GM18868 (cell line): Measurements from ENCODE around the gene BRDT.
"Not testable (repeated sequence)": the region's sequence is repeated elsewhere in the genome, so short reads cannot be mapped to it uniquely, and the experiment has no call there.

Source experiments
- ATAC-seq: cut with Tn5 transposase; IDR thresholded peaks from one replicate; pipeline ENCODE4 v1.9.1; 2021; ENCODE audit warnings: mild to moderate bottlenecking, moderate library complexity; ENCODE audit not compliant: unreplicated experiment

The BRDT gene

GRCh38 chr1:91981996-91982609, 32.9 kb downstream of the BRDT start:
- no peak for ATAC-seq

- ATAC-seq = no peak
These were observed 44.1 kb downstream of the BRDT start for GRCh38 chr1:91993256-91993655.

DNA sequence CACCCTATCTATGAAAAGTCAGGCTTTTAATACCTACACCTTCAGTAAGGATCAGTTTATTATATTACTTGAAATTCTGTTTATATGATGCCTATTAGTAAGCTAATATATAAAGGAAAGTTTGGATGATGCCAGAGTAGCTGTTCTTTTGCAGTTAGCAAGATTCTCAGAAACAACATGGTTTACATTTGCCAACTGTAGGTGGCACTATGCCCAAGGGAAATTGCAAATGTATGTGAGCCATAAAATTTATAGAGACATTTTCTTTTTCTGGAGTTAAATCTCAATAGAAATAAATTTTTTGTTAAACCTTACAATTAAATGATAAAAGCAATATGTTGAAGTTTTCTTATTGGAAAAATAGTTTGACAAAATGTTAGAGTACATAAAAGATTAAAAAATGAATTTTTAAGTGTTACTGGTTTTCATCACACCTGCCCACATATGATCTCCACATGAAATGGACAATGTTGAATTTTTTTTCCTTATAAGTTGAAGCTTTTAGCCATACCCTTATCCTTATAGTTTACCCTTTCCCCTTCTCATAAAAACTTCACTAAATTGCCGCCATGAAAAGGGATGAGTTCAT, 48.5 kb downstream of the BRDT start:
- no peak for ATAC-seq

- no peak for ATAC-seq
These were observed 54.9 kb downstream of the BRDT start for GRCh38 chr1:92004129-92004528.

DNA sequence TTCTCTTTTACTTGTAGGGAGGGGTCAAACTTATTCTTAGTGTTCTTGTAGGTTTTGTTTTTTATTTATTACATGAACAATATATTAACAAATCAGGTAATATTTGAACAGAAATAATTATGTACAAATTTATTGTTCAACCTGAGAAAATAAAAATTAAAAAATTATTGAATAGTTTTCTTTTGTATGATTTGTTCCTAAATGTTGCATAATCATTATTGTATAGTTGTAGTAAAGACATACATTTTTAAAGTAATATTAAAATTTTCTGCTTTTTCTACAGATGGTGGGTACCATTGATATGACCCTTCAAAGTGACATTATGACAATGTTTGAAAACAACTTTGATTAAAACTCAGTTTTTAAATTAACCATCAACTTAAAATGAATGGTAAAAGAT, 64.7 kb downstream of the BRDT start:
- ATAC-seq = no peak

- no peak for ATAC-seq
These were observed 67.6 kb downstream of the BRDT start for GRCh38 chr1:92016720-92017316.

DNA sequence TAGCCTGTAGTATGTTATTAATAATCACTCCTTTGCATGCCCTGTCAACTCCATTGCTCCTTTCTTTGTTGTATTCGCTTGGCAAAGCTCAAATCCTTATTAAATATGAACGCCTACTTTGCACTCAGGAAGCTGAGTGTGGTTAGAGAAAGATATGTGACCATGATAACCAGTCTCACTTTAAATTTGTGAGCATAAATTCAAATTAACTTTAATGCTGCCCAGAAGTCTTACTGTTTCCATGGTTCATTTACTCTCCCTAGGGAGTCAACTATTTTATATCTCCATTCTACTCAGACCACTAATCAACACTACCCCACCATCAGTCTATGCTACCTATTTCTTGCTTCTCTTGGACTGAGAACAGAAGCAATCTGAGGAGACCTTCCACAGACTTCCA, 68.5 kb downstream of the BRDT start:
- no peak for ATAC-seq

DNA sequence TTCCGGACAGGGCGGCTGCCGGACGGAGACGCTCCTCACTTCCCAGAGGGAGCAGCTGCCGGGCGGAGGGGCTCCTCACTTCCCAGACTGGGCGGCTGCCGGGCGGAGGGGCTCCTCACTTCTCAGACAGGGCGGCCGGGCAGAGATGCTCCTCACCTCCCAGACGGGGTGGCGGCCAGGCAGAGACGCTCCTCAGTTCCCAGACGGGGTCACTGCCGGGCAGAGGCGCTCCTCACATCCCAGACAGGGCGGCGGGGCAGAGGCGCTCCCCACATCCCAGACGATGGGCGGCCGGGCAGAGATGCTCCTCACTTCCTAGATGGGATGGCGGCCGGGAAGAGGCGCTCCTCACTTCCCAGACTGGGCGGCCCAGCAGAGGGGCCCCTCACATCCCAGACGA, 76.8 kb downstream of the BRDT start:
- not testable (repeated sequence) for ATAC-seq

- ATAC-seq = no peak
These were observed 77.6 kb downstream of the BRDT start for GRCh38 chr1:92026806-92027205.

DNA sequence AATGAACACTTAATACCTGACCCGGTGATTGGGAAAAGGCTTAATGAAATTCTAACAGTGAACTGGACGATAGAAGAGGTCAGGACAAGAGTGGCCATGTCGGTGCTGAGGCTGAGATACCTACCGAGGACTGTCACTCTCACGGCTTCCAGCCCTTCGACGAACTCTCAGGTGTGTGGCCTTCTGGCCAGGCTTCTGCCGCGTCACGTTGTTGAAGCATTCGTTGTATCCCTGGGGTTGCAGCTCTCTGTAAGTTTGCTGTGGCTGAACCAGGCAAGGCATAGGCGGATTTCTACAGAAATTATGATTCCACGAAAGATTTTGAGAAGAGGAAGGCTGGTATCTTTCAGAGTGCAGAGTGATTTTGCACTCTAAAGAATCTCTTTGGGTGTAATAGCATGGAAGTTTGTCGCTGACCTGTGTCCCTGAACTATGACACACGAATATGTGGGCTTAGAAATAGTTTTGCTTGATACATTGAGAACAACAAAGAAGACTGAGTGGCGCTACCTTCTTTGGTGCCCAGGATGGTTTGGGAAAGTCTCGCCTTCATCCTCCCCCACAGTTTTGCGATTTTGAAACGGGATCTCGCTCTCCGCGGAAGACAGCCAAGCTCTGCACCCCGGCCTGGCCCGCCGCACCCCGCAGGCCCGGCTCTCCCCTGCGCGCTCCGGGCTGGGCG, 80.2 kb downstream of the BRDT start:
- ATAC-seq = no peak

GRCh38 chr1:92030656-92031107, 81.5 kb downstream of the BRDT start:
- no peak for ATAC-seq

DNA sequence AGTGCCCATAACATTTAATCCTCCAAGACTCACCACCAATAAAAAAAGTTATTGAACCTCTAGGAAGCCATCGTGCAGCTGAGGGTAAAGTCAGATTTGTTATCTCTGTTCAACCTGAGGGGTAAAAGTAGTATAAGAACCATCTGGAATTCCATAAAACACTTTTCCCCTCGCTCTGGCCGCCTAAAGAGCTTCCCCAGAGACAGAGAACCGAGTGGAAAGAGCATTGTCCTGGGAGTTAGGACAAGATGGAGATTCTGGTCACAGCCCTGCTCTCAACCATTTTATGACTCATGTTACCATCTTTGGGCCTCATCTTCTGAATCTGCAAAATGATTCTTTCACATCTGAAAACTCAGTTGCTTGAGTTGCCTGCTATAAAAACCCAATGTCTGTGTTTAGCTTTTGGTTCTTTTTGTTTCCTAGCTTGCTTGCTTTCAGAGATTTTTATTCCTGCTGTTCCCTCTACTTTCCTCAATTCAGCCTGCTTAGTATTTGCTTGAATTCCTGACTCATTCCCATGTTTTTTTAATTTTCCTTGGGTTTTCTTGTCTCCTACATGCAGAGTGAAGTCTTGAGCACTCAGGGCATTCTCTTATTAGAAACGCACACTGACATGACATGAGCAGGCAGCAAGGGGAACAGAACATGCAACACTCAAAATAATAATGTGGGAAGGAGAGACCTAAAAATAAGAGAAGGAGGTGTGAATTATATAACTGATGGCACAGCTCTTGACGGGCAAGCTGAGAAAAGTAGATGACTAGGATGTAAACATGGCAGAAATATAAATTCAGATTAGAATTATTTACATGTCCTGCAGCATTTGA, 82.3 kb downstream of the BRDT start:
- no peak for ATAC-seq

- no peak for ATAC-seq
These were observed 88.2 kb downstream of the BRDT start for GRCh38 chr1:92037400-92037799.

GRCh38 chr1:92038695-92039346, 89.6 kb downstream of the BRDT start:
- no peak for ATAC-seq

GRCh38 chr1:92040971-92041370, 91.8 kb downstream of the BRDT start:
- ATAC-seq = no peak

- no peak for ATAC-seq
These were observed 94.4 kb downstream of the BRDT start for GRCh38 chr1:92043621-92044020.

- no peak for ATAC-seq
These were observed 96.7 kb downstream of the BRDT start for GRCh38 chr1:92045766-92046495.

DNA sequence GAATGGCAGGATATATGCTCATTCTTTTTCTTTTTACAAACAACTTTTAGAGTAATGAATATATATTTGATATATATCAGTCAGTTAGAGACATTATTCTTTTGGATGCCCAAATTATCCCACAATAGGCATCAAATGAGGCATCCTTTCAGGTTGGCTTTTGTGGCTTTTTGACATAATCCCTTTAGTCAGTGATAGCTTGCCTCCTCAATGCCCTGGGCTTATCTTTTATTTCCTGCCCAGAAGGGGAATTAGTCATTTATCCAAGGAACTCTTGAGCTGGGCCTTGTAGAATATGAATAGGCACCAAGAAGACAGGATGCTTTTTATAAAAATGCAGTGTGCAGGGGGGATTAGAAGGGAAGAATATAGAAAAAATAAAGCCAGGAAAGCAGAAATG, 102.7 kb downstream of the BRDT start:
- no peak for ATAC-seq
